HG03025 (cell line): ENCODE results near the gene DMAC2.
"Not testable (repeated sequence)": the region's sequence is repeated elsewhere in the genome, so short reads cannot be mapped to it uniquely, and the experiment has no call there.

ENCODE experiments used
- ATAC-seq: cut with Tn5 transposase; IDR thresholded peaks from one replicate; pipeline ENCODE4 v1.9.1; 2021; ENCODE audit warnings: mild to moderate bottlenecking, moderate library complexity; ENCODE audit not compliant: unreplicated experiment, low FRiP score

DMAC2 gene

GRCh38 chr19:41439441-41440222 is at the start of gene DMAC2:
TSS of gene DMAC2 (minus strand) at chr19:41439912. CDS start at chr19:41439899, 13 bp downstream.
- peak; percentile 84 for ATAC-seq

GRCh38 chr19:41486953-41487352 is 47.2 kb upstream of the DMAC2 start:
- ATAC-seq = not testable (repeated sequence)

- no peak for ATAC-seq
Measured at GRCh38 chr19:41484822-41485221, 45.1 kb upstream of the DMAC2 start.

GRCh38 chr19:41480336-41480735 is 40.6 kb upstream of the DMAC2 start:
- no peak for ATAC-seq

GRCh38 chr19:41479757-41480191 is 40.1 kb upstream of the DMAC2 start:
- ATAC-seq = no peak

- ATAC-seq = no peak
Measured at GRCh38 chr19:41478875-41479756, 39.4 kb upstream of the DMAC2 start.

GRCh38 chr19:41478171-41478570 is 38.5 kb upstream of the DMAC2 start:
- no peak for ATAC-seq

GRCh38 chr19:41476583-41476982 is 36.9 kb upstream of the DMAC2 start:
- no peak for ATAC-seq

- ATAC-seq = not testable (repeated sequence)
Measured at GRCh38 chr19:41463257-41464256, 23.8 kb upstream of the DMAC2 start.

- no peak for ATAC-seq
Measured at GRCh38 chr19:41462497-41462896, 22.8 kb upstream of the DMAC2 start.

GRCh38 chr19:41457241-41457640 is 17.5 kb upstream of the DMAC2 start:
- no peak for ATAC-seq

GRCh38 chr19:41456342-41456918 is 16.7 kb upstream of the DMAC2 start:
- ATAC-seq = no peak

- no peak for ATAC-seq
Measured at GRCh38 chr19:41455936-41456335, 16.2 kb upstream of the DMAC2 start.

GRCh38 chr19:41452584-41453275 is 13.0 kb upstream of the DMAC2 start:
- ATAC-seq = no peak

GRCh38 chr19:41449865-41450178 is 10.1 kb upstream of the DMAC2 start:
- ATAC-seq = no peak

- no peak for ATAC-seq
Measured at GRCh38 chr19:41449079-41449864, 9.6 kb upstream of the DMAC2 start.

- ATAC-seq = no peak
Measured at GRCh38 chr19:41447732-41448332, 8.1 kb upstream of the DMAC2 start.

GRCh38 chr19:41445575-41445974 is 5.9 kb upstream of the DMAC2 start:
- ATAC-seq = no peak
